Neuronal stem cell (in vitro differentiated cells): ENCODE data around the gene GTF2H3.

Experiments used
- DNase-seq: peaks from one replicate; pipeline ENCODE4 v3.0.0-alpha.2; 2013; ENCODE audit warnings: low spot score
- H2AFZ ChIP-seq: one replicate; pipeline ENCODE4 v1.6.1; 2013; ENCODE audit warnings: mild to moderate bottlenecking, low read length, inconsistent platforms
- H2AK5ac ChIP-seq: 2 replicates; pipeline ENCODE4 v1.6.1; 2013; ENCODE audit warnings: low read depth, mild to moderate bottlenecking, inconsistent platforms, low read length, moderate library complexity, mixed read lengths
- H2BK120ac ChIP-seq: 2 replicates; pipeline ENCODE4 v1.6.1; 2013; ENCODE audit warnings: low read depth, mild to moderate bottlenecking, inconsistent platforms, low read length, moderate library complexity, mixed read lengths
- H2BK12ac ChIP-seq: one replicate; pipeline ENCODE4 v1.6.1; 2013; ENCODE audit warnings: low read length, inconsistent platforms
- H2BK15ac ChIP-seq: 2 replicates; pipeline ENCODE4 v1.6.1; 2013; ENCODE audit warnings: mild to moderate bottlenecking, low read length, inconsistent platforms, mixed read lengths
- H2BK5ac ChIP-seq: one replicate; pipeline ENCODE4 v1.6.1; 2013; ENCODE audit warnings: inconsistent platforms, mild to moderate bottlenecking, low read length, moderate library complexity
- H3K14ac ChIP-seq: one replicate; pipeline ENCODE4 v1.6.1; 2013; ENCODE audit warnings: low read length, inconsistent platforms
- H3K18ac ChIP-seq: 2 replicates; pipeline ENCODE4 v1.6.1; 2013; ENCODE audit warnings: low read length, inconsistent platforms
- H3K23ac ChIP-seq: 2 replicates; pipeline ENCODE4 v1.6.1; 2013; ENCODE audit warnings: low read depth, mild to moderate bottlenecking, mixed read lengths, low read length, inconsistent platforms; ENCODE audit not compliant: poor library complexity
- H3K27ac ChIP-seq: replicated peaks from 3 replicates; pipeline ENCODE4 v1.5.1; 2013; ENCODE audit warnings: low read length, inconsistent platforms
- H3K27me3 ChIP-seq, 3 experiments: 2 replicates each; pipeline ENCODE4 v1.6.1; 2013; ENCODE audit warnings: low read length in 3 of 3, mild to moderate bottlenecking in 2 of 3, inconsistent platforms in 1 of 3, low read depth in 1 of 3, mixed read lengths in 1 of 3, moderate library complexity in 1 of 3; ENCODE audit not compliant: control insufficient read depth in 3 of 3, insufficient read depth in 3 of 3
- H3K36me3 ChIP-seq, 2 donors: replicated peaks in 1 of 2; 2 replicates each; pipeline ENCODE4 v1.6.1; 2013; ENCODE audit warnings: low read length in 2 of 2; ENCODE audit not compliant: control insufficient read depth in 2 of 2, insufficient read depth in 2 of 2
- H3K4ac ChIP-seq: 2 replicates; pipeline ENCODE4 v1.6.1; 2013; ENCODE audit warnings: inconsistent platforms, mild to moderate bottlenecking, low read length, moderate library complexity
- H3K4me1 ChIP-seq, 2 donors: 1 replicate in 1 of 2; 2 replicates in 1 of 2; pipeline ENCODE4 v1.6.1; 2013; ENCODE audit warnings: low read length in 2 of 2, low read depth in 1 of 2; ENCODE audit not compliant: control insufficient read depth in 2 of 2, insufficient read depth in 1 of 2
- H3K4me2 ChIP-seq: one replicate; pipeline ENCODE4 v1.6.1; 2013; ENCODE audit warnings: mild to moderate bottlenecking, low read length, inconsistent platforms; ENCODE audit not compliant: insufficient read depth, poor library complexity, severe bottlenecking
- H3K4me3 ChIP-seq, 2 donors: 2 replicates each; pipeline ENCODE4 v1.5.1; 2013; ENCODE audit warnings: low read length in 2 of 2, mild to moderate bottlenecking in 2 of 2, inconsistent platforms in 1 of 2, moderate library complexity in 1 of 2
- H3K79me1 ChIP-seq: one replicate; pipeline ENCODE4 v1.6.1; 2013; ENCODE audit warnings: low read depth, mild to moderate bottlenecking, inconsistent platforms, low read length, moderate library complexity
- H3K9ac ChIP-seq: one replicate; pipeline ENCODE4 v1.6.1; 2013; ENCODE audit warnings: mild to moderate bottlenecking, low read depth, low read length, inconsistent platforms; ENCODE audit not compliant: poor library complexity
- H3K9me3 ChIP-seq, 2 donors: replicated peaks in 1 of 2; 2 replicates each; pipeline versions ENCODE3 to v1.6.1; 2013; ENCODE audit warnings: low read length in 2 of 2, mild to moderate bottlenecking in 2 of 2, inconsistent platforms in 1 of 2, low read depth in 1 of 2, mixed read lengths in 1 of 2, moderate library complexity in 1 of 2; ENCODE audit not compliant: control insufficient read depth in 2 of 2, insufficient read depth in 1 of 2
- H4K8ac ChIP-seq: one replicate; pipeline ENCODE4 v1.6.1; 2013; ENCODE audit warnings: low read depth, mild to moderate bottlenecking, inconsistent platforms, low read length, moderate library complexity
- H4K91ac ChIP-seq: one replicate; pipeline ENCODE4 v1.6.1; 2013; ENCODE audit warnings: low read length, low read depth, mild to moderate bottlenecking, inconsistent platforms; ENCODE audit not compliant: poor library complexity
- WGBS, 2 donors: extraction: QIAGEN DNeasy Blood & Tissue Kit; methylation state at CpG; one replicate each; pipeline ENCODE4 v1.1.7; 2013; ENCODE audit warnings: missing lambda C conversion rate in 2 of 2, mixed read lengths in 1 of 2; ENCODE audit not compliant: insufficient read length in 2 of 2, insufficient replicate concordance in 1 of 2; ENCODE audit errors: extremely low coverage in 2 of 2; 5-methylcytosine and 5-hydroxymethylcytosine counted together

Gene GTF2H3

DNA sequence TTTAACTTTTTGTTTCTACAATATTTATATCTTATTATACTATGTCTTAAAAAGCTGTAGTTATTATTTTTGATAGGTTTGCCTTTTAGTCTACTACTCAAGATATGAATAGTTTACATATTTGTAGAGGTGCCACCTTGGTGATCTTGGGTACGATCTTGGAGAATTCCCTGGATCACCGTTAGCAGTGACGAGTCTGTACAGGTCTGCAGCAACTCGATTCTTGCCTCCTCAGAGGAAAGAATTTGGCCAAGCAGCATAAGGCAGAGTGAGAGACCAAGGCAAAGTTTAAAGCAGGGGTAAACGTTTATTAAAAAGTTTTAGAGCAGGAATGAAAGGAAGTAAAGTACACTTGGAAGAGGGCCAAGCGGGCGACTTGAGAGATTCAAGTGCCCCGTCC, 34.1 kb downstream of the GTF2H3 start:
- Histone ChIP-seq H3K23ac (no peak overlapping the region), H3K4ac (no peak overlapping the region), H3K27me3 (no peaks in the 10 kb centered on the region), H2BK5ac (no peak overlapping the region), H3K9ac (no peak overlapping the region), H3K79me1 (peaks cover 5% of the 10 kb centered on the region), H4K8ac (no peak overlapping the region), H2BK12ac (no peak overlapping the region), H3K4me1 (peaks cover 6% of the 10 kb centered on the region in 2 donors), H2AFZ (no peak overlapping the region), H3K14ac (no peak overlapping the region), H3K9me3 (peaks cover 0 to 6% of the 10 kb centered on the region in 2 donors), H3K4me3 (no peak overlapping the region), H2BK120ac (no peak overlapping the region), H3K18ac (no peak overlapping the region), H3K36me3 (peaks cover 0 to 7% of the 10 kb centered on the region in 2 donors), H3K4me2 (no peak overlapping the region), H2AK5ac (no peak overlapping the region), H2BK15ac (no peak overlapping the region), H4K91ac (no peak overlapping the region), H3K27ac (no peak overlapping the region)
- no peak for DNase-seq
- WGBS, 2 donors: no CpG with 5 or more reads among the region's 8 CpGs

DNA sequence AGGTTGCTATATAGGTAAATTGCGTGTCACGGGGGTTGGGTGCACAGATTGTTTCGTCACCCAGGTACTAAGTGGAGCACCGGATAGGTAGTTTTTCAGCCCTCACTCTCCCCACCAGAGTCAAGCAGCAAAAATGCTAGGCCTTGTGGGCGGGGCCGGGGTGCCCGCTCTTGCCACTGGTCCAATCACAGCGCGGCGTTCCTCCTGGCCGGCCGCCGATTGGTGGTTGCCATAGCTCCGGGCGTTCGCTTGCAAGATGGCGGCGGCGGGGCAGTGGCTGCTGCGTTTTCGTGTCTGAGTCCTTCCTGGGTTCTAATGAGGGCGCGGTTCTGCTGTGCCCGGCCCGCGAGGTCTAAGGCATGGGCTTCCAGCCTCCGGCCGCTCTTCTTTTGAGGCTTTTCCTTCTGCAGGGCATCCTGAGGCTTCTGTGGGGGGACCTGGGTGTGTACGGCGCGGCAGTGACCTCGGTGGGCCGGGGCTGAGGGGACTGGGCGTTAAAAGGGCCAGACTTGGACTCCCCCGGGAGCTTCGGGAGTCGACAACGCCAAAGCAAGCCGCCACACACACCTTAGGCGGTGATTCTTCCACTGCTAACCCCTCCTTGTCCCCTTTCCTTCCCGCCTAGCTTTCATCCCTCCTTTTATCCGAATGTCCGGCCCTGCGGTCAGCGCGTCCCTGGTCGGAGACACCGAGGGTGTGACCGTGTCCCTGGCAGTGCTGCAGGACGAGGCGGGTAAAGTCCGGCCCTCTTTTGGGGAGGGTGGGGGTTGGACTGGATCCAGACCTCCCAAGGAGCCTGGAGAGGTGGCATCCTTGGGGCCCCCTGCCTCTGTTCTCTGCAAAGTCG, 37.5 kb downstream of the GTF2H3 start, which contains the start of gene TCTN2:
Gene TCTN2, plus strand, starts transcription at position 232 of the 847 bp plus-strand sequence. Its CDS starts 128 bp downstream, at position 360.
- H2AK5ac ChIP-seq: peak within 1 kb of the TSS; percentile 70
- H3K4me1 ChIP-seq: peaks cover 6% of the 10 kb centered on the region in 2 donors
- no peaks in the 10 kb centered on the region for H3K9me3 ChIP-seq
- no peak within 1 kb of the TSS for H3K4ac ChIP-seq
- H2BK12ac ChIP-seq: no peak within 1 kb of the TSS
- WGBS, 2 donors: no CpG with 5 or more reads among the region's 53 CpGs
- peak within 1 kb of the TSS; percentile 87 to 90 for H3K4me3 ChIP-seq
- H2BK120ac ChIP-seq: no peak within 1 kb of the TSS
- H3K23ac ChIP-seq: peak within 1 kb of the TSS; percentile 8
- H4K8ac ChIP-seq: no peak within 1 kb of the TSS
- peak; percentile 87 for DNase-seq
- H3K9ac ChIP-seq: peak within 1 kb of the TSS; percentile 64
- no peak within 1 kb of the TSS for H4K91ac ChIP-seq
- H3K27me3 ChIP-seq: no peaks in the 10 kb centered on the region
- H3K79me1 ChIP-seq: peaks cover 5% of the 10 kb centered on the region
- peak within 1 kb of the TSS; percentile 96 for H2AFZ ChIP-seq
- peak within 1 kb of the TSS; percentile 95 for H3K4me2 ChIP-seq
- peak within 1 kb of the TSS; percentile 64 for H3K18ac ChIP-seq
- no peak within 1 kb of the TSS for H3K14ac ChIP-seq
- no peak within 1 kb of the TSS for H2BK5ac ChIP-seq
- no peak within 1 kb of the TSS for H3K27ac ChIP-seq
- H3K36me3 ChIP-seq: peaks cover 6 to 31% of the 10 kb centered on the region in 2 donors
- no peak within 1 kb of the TSS for H2BK15ac ChIP-seq

DNA sequence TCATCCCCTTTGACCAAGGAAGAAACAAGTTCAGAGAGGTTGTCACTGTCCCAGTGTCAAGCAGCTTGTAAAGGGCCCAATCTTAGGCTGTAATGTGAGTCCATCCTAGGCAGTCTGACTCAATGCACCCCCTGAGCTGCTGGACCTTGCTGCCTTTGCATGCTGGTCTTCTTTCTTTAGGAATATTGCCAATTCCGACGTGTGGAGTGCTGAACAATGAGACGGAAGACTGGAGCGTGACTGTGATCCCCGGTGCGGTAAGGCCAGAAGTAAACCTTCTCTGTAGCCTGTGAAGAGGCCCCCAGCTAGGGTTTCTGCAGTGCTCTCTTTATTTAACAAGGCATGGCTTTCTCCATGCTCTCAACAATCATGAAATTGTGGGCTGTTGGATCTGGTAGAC, 38.2 kb downstream of the GTF2H3 start:
- H4K91ac ChIP-seq: no peak overlapping the region
- peak overlapping the region; percentile 16 to 90 for H3K4me3 ChIP-seq
- H2BK120ac ChIP-seq: no peak overlapping the region
- H3K79me1 ChIP-seq: peaks cover 5% of the 10 kb centered on the region
- H3K27me3 ChIP-seq: no peaks in the 10 kb centered on the region
- H3K36me3 ChIP-seq: peaks cover 6 to 35% of the 10 kb centered on the region in 2 donors
- no CpG with 5 or more reads among the region's 6 CpGs for WGBS, 2 donors
- H2BK12ac ChIP-seq: no peak overlapping the region
- H3K23ac ChIP-seq: no peak overlapping the region
- no peak overlapping the region for H3K9ac ChIP-seq
- H2BK15ac ChIP-seq: no peak overlapping the region
- peak overlapping the region; percentile 96 for H2AFZ ChIP-seq
- no peak overlapping the region for H3K4ac ChIP-seq
- peaks cover 6% of the 10 kb centered on the region in 2 donors for H3K4me1 ChIP-seq
- H3K9me3 ChIP-seq: no peaks in the 10 kb centered on the region
- H2AK5ac ChIP-seq: no peak overlapping the region
- H3K4me2 ChIP-seq: peak overlapping the region; percentile 95
- no peak for DNase-seq
- no peak overlapping the region for H3K18ac ChIP-seq
- no peak overlapping the region for H3K27ac ChIP-seq
- no peak overlapping the region for H2BK5ac ChIP-seq
- no peak overlapping the region for H3K14ac ChIP-seq
- no peak overlapping the region for H4K8ac ChIP-seq

- H3K4me1 ChIP-seq: peaks cover 6% of the 10 kb centered on the region in 2 donors
- H3K23ac ChIP-seq: no peak overlapping the region
- H3K14ac ChIP-seq: no peak overlapping the region
- H3K27me3 ChIP-seq: no peaks in the 10 kb centered on the region
- H2BK120ac ChIP-seq: no peak overlapping the region
- H2AFZ ChIP-seq: no peak overlapping the region
- no peak overlapping the region for H2BK12ac ChIP-seq
- H2BK15ac ChIP-seq: no peak overlapping the region
- H2BK5ac ChIP-seq: no peak overlapping the region
- no CpG with 5 or more reads among the region's 1 CpG for WGBS, 2 donors
- no peak overlapping the region for H3K9ac ChIP-seq
- no peak overlapping the region for H3K4me3 ChIP-seq
- H3K79me1 ChIP-seq: peaks cover 5% of the 10 kb centered on the region
- peaks cover 16 to 46% of the 10 kb centered on the region in 2 donors for H3K36me3 ChIP-seq
- H3K18ac ChIP-seq: no peak overlapping the region
- H3K9me3 ChIP-seq: no peaks in the 10 kb centered on the region
- H3K27ac ChIP-seq: no peak overlapping the region
- H3K4ac ChIP-seq: no peak overlapping the region
- H3K4me2 ChIP-seq: no peak overlapping the region
- no peak overlapping the region for H4K91ac ChIP-seq
- no peak for DNase-seq
- H2AK5ac ChIP-seq: no peak overlapping the region
- H4K8ac ChIP-seq: no peak overlapping the region
These were observed 41.8 kb downstream of the GTF2H3 start for GRCh38 chr12:123675436-123675835.
